GM04503 (cell line): ENCODE data around the gene TMSB15C.
"Not testable (repeated sequence)": the region's sequence is repeated elsewhere in the genome, so short reads cannot be mapped to it uniquely, and the experiment has no call there.

Source experiments
- DNase-seq: peaks from one replicate; pipeline ENCODE4 v3.0.0-alpha.2; 2012; ENCODE audit warnings: low read depth

The TMSB15C gene

GRCh38 chrX:104075778-104076445 lies at the start of gene TMSB15C:
Gene TMSB15C (minus strand): TSS chrX:104076236.
- DNase-seq: not testable (repeated sequence)

GRCh38 chrX:104122829-104123228 lies 46.8 kb upstream of the TMSB15C start:
- DNase-seq: no peak

- DNase-seq: no peak
Observed at GRCh38 chrX:104118765-104119164, 42.7 kb upstream of the TMSB15C start.

- DNase-seq: no peak
Observed at GRCh38 chrX:104117759-104118158, 41.7 kb upstream of the TMSB15C start.

- DNase-seq: no peak
Observed at GRCh38 chrX:104113222-104113965, 37.4 kb upstream of the TMSB15C start.

GRCh38 chrX:104112326-104112951 lies 36.4 kb upstream of the TMSB15C start, which contains the start of gene ZCCHC18:
Gene ZCCHC18 (plus strand): TSS chrX:104112523. CDS start chrX:104114112, 1,589 bp downstream.
- no peak for DNase-seq

- not testable (repeated sequence) for DNase-seq
Observed at GRCh38 chrX:104110491-104111240, 34.6 kb upstream of the TMSB15C start.

- DNase-seq: no peak
Observed at GRCh38 chrX:104108955-104109354, 32.9 kb upstream of the TMSB15C start.

- no peak for DNase-seq
Observed at GRCh38 chrX:104105330-104106262, 29.6 kb upstream of the TMSB15C start.

- no peak for DNase-seq
Observed at GRCh38 chrX:104104676-104105075, 28.6 kb upstream of the TMSB15C start.

- DNase-seq: no peak
Observed at GRCh38 chrX:104098919-104099318, 22.9 kb upstream of the TMSB15C start.

- peak; percentile 13 for DNase-seq
Observed at GRCh38 chrX:104098151-104098808, 22.2 kb upstream of the TMSB15C start.

GRCh38 chrX:104085919-104086318 lies 9.9 kb upstream of the TMSB15C start:
- DNase-seq: no peak

GRCh38 chrX:104085477-104085876 lies 9.4 kb upstream of the TMSB15C start:
- DNase-seq: no peak

GRCh38 chrX:104084534-104085277 lies 8.7 kb upstream of the TMSB15C start:
- DNase-seq: no peak

GRCh38 chrX:104084063-104084462 lies 8.0 kb upstream of the TMSB15C start:
- no peak for DNase-seq

- DNase-seq: not testable (repeated sequence)
Observed at GRCh38 chrX:104077854-104078253, 1.8 kb upstream of the TMSB15C start.

- DNase-seq: not testable (repeated sequence)
Observed at GRCh38 chrX:104062636-104063035, 13.4 kb downstream of the TMSB15C start.

- not testable (repeated sequence) for DNase-seq
Observed at GRCh38 chrX:104054956-104055355, 21.1 kb downstream of the TMSB15C start.

GRCh38 chrX:104047171-104047570 lies 28.9 kb downstream of the TMSB15C start:
- DNase-seq: no peak
